NCI-H1930 (cell line): ENCODE results near the gene MFNG.
"Not testable (repeated sequence)": the region's sequence is repeated elsewhere in the genome, so short reads cannot be mapped to it uniquely, and the experiment has no call there.

ENCODE experiments used
- DNase-seq, 2 experiments: peaks; one replicate each; lab custom pipeline; 2025; lab: John Stamatoyannopoulos, UW

The MFNG gene

GRCh38 chr22:37473437-37473946, 12.7 kb downstream of the MFNG start:
- DNase-seq, result no peak

DNA sequence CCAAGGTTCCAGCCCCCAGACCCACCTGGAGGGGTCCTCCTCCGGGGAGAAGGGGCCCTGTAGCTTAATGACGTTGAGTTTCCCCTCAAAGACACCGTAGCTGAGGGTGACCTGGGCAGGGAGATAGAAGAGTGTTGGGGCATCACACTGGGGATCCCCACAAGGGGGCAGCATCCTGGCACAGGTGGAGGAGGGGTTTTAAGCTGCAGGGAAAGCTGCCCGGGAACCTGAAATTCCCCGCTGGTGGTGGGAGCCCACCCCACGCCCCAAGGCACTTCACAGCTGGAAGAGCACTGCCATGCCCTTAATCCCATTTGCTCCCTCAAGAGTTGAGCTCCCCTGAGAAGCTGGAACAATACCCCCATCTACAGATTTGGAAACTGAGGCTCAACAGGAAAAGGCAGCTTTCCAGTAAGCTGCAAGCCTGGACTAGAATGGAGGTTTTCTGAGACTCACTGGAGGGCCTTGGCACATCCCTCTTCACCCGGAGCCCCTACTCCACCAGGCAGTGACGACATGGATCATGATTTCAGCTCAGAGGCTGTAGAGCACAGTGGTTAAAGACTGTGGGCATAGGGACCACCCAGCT, 13.7 kb downstream of the MFNG start:
- peak; percentile 4 to 8 for DNase-seq

- DNase-seq, result no peak
Measured at GRCh38 chr22:37471727-37472417, 14.3 kb downstream of the MFNG start.

DNA sequence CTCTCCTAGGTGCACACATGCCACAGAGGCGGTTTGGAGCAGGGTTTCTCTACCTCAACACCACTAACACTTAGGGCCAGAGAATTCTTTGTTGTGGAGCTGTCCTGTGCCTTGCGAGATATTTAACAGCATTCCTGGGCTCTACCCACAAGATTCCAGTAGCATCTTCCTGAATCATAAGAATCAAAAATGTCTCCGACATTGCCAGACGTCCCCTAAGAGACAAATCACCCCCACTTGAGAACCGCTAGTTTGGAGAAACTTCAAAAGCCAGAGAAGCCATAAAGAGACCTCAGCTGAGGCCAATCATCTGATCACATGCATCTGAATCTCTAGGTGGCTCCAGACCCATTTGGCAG, 16.1 kb downstream of the MFNG start:
- no peak for DNase-seq

DNA sequence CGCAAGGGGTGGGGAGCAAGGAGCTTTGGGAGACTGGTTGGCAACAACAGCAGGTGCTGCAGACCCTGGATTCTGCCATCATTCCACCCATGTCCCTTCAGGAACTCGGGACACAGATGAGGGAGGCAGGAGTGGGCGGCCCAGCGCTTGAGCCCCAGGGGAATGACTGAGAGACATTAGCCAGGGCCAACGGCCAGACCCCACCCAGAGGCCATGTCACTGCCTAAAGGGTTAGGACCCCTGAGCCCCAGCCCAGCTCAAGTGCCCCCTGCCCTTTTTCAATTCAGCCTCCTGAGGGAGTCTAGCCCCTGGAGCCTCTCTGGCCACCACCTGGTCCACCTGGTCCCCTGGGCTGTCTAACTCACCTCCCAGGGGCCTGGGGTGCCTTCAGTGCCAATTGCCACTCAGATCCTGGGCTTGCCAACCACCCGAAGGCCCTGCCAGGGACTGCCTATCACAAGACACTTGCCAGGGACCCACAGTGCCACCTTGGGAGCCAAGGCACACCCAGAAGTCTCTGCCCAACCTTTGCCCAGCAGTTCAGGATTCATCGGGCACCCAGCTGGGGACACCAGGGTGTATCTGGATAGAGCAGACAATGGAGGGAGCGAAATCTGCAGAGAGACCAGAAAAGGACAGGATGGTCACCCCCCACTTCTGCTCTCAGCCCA, 16.6 kb downstream of the MFNG start:
- no peak for DNase-seq

DNA sequence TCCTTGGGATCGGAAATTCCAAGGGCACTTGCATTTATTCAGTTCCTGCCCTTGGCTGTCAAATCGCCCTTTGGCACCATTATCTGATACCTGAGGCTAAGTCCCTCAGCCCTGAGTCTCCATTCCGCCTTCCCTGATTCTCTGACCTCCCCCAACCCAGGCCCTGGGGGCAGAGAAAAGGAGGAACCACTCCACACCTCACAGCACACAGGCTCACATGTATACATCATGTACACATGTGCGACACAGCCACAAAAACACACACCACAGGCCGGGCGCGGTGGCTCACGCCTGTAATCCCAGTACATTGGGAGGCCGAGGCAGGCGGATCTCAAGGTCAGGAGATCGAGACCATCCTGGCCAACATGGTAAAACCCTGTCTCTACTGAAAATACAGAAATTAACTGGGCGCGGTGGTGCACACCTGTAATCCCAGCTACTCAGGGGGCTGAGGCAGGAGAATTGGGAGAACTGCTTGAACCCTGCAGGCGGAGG, 17.9 kb downstream of the MFNG start:
- not testable (repeated sequence) for DNase-seq

DNA sequence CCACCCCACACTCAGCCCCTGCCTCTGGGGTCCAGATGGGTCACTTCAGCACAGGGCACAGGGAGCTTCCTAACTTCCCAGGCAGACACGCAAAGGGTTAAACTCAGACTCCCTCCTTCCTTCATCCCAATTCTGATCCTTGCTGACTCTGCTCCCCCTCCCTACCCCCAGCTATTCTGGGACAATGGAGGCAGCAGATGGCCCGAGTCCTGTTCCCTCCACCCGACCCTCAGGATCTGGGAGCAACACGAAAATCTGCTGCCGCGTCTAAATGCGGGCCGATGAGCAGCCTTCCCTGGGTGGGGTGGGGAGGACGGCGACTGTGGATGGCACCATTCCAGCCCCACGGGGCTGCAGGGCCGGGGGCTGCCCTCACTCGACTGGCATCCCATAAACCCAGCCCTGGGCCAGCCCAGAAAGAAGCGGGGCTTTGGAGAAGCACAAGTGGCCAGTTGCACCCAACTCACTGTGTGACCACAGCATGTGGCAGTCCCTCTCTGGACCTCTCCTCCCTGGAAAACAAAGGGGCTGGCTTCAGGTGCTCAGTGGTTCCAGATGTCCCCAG, 18.7 kb downstream of the MFNG start:
- no peak for DNase-seq

GRCh38 chr22:37464181-37464580, 22.0 kb downstream of the MFNG start:
- DNase-seq, result no peak

DNA sequence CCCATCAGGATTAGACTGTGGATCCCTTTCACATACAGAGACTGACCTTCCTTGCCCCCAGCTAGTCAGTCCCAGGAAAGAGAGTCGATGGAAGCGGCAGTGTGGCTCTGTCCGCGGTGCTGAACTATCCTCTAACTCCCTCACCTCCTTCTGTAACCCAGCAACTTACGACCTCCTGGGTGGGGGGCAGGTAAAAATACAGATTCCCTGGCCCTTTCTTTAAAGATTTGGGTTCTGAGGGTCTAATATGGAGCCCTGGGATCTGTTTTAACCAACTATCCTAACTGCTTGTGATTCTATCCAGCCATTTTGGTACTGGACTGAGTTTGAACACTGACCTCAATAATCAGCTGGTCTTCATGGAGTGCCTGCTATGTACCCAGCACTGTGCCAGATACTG, 23.2 kb downstream of the MFNG start:
- DNase-seq, result no peak

GRCh38 chr22:37462436-37462835, 23.7 kb downstream of the MFNG start:
- DNase-seq, result no peak

GRCh38 chr22:37461961-37462360, 24.2 kb downstream of the MFNG start:
- DNase-seq, result no peak

- no peak for DNase-seq
Measured at GRCh38 chr22:37460684-37461083, 25.5 kb downstream of the MFNG start.

- peak in 1 of 2 experiments; percentile 5 for DNase-seq
Measured at GRCh38 chr22:37459206-37459605, 27.0 kb downstream of the MFNG start.

DNA sequence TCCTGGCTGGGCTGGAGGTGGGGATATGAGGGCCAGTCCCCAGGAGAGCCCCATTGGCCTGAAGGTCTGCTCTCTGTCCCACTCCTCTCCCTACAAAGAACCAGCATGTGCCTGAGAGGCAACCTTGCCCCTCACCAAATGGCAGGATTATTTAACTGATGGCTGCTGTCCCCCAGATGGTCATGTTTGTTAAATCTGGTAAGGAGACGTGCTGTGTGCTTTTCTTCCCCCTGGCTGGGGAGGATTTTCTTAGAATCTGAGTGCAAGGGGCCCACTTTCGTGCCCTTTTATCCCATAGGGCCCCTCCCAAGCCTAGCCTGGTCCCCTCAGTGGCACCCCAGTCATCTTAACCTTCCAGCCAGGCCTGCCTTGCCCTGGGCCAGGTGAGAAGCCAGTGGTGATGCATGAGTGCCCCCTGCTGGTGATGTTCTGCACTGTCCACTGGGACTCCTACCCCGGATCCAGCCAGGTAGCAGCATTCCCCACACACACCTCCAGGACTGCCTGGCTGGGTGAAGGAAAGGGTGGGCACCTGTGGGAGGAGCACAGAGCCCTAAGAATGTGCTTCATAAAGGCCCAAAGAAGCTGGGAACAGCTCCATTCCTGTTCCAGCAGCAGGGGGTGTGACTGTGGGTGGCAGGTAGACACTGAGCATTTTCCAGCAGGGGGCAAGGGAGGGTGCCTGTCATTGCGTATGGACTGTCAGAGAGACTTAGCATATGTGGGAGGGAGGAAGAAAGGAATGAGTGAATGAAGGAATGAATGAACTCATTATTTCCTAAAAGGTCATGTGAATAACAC, 28.9 kb downstream of the MFNG start:
- peak; percentile 7 to 47 for DNase-seq

- DNase-seq, result no peak
Measured at GRCh38 chr22:37456346-37456745, 29.8 kb downstream of the MFNG start.

DNA sequence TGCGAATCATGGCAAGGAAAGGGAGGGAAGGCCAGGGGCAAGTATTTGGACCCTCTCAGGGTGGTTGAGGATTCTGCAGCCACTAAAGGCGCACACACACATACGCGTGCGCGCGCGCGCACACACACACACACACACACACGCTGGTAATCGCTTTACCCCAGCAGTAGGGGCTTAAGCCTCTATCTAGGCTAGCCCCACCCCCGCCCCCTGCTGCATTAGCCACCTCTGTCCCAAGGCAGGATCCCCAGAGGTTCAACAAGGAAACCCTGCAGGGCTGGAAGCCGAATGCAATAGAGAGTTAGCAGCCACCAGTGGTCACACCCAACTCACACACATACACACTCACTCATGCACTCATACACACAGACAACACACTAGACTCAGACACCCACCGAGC, 30.3 kb downstream of the MFNG start:
- DNase-seq, result no peak

DNA sequence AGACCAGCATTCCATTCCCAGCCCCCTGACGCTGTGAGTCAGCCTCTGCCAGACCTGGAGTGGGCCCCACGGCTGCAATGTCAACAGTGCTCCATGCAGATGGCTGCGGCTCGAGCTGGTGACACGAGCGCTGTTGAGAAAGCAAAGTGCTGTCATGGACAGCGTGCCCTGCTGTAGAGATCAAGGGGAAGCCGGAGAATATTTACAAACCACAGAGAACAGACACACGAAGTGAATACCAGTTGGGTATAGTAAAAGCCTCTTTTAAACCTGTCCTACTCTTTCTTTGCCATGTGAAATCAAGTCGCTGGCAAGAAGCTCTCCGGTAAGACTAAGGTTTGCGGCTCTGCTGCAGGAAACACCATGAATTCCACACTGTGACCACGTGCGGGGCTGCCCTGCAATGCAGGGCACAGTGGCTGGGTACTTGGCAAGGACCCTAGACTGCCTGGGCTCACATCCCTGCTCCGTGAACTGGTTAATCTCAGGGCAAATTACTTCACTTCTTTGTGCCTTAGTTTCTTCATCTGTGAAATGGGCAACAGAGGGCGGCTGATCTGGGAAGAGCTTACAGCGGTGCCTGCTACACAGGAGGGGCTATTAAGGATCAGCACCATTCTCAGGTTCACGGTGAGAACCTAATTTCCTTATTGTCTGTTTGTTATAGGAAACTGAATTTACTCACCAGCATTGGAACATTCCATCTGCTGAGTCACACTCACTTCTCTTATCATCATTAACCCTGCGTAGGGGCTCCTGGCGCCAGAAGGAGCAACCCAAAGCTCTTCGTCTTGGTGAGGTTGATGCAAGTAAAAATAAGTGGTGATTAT, 31.1 kb downstream of the MFNG start:
- DNase-seq, result no peak

DNA sequence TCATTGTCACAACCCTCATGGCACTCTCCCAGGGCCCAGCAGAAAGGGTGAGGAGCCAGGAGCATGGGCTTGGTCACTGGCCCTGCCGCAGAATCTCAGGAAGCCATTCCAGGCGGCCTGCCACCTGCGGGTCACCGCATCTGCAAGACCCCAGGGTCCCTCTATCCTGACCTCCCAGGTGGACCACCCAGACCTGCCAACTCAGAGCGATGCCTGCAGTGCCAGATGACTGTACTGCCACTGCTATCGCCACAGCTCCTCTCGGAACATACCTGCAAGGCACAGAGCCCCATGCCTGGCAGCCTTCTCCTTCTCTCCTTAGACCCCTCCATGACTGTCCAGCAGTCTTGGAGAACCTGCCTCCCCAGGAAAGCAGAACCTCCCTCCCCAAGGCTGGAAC, 32.5 kb downstream of the MFNG start:
- DNase-seq, result no peak

- no peak for DNase-seq
Measured at GRCh38 chr22:37451218-37451617, 35.0 kb downstream of the MFNG start.

GRCh38 chr22:37449331-37450001, 36.7 kb downstream of the MFNG start:
- no peak for DNase-seq
